GM23248 (cell line): ENCODE data around the gene KCP.

ENCODE experiments used
- EZH2 ChIP-seq: fragments of 200-600 bp; sonication (generic); IDR thresholded peaks from 2 replicates; pipeline ENCODE4 v1.6.1; 2018; ENCODE audit warnings: antibody characterized with exemption, mild to moderate bottlenecking; ENCODE audit not compliant: insufficient read depth, poor library complexity, severe bottlenecking
- EZH2phosphoT487 ChIP-seq: fragments of 200-600 bp; sonication (generic); IDR thresholded peaks from 2 replicates; pipeline ENCODE4 v1.6.1; 2018; ENCODE audit warnings: antibody characterized with exemption, moderate library complexity, mild to moderate bottlenecking, low read depth; ENCODE audit not compliant: insufficient read depth

GRCh38 chr7:128959296-128959695 lies 48.8 kb upstream of the KCP start:
- no peak for TF ChIP-seq EZH2phosphoT487
- no peak for TF ChIP-seq EZH2
